Measurements from ENCODE around the gene C4orf51.

DNA sequence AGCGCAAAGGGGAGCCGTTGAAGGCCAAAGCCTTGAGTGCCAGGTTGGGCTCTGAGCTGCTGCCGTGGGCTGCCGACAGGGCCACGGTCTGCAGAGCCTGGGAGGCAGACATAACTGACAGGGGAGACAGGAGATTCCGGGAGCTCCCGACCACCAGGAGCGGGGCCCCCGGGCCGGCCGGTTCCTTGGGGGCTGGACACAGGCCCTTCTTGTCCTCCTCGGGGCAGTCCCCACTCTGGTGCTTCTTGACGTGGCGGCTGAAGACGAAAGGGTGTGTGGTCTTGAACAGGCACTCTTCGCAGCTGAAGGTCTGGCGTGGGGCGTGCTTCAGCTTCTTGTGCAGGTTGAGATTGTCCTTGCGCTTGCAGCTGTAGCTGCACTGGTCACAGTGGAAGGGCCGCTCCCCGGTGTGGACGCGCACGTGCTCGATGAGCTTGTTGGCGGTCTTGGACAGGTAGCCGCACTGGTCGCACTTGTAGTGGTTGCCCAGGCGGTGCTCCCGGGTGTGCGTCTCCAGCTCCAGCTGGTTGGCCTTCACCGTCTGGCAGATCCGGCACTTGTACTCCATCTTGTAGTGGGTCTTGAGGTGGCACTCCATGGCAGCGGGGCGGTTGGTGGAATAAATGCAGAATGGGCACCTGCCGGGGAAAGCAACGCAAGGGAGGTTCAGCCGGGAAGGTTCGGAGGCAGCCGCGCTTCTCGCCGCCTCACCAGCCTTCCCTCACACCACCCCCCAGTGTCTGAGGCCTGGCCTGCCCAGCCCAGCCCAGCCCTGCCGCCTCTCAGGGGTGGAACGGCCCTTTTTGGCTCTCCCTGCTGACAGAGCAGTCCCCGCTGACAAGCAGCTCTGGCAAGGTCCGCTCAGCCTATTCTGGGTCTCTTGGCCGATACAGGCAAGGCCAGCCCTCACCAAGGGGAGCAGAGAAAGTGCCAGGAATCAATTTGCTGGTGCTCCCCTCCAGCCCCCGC lies 81.3 kb downstream of the C4orf51 start:
- TF ChIP-seq, protein P1, sequence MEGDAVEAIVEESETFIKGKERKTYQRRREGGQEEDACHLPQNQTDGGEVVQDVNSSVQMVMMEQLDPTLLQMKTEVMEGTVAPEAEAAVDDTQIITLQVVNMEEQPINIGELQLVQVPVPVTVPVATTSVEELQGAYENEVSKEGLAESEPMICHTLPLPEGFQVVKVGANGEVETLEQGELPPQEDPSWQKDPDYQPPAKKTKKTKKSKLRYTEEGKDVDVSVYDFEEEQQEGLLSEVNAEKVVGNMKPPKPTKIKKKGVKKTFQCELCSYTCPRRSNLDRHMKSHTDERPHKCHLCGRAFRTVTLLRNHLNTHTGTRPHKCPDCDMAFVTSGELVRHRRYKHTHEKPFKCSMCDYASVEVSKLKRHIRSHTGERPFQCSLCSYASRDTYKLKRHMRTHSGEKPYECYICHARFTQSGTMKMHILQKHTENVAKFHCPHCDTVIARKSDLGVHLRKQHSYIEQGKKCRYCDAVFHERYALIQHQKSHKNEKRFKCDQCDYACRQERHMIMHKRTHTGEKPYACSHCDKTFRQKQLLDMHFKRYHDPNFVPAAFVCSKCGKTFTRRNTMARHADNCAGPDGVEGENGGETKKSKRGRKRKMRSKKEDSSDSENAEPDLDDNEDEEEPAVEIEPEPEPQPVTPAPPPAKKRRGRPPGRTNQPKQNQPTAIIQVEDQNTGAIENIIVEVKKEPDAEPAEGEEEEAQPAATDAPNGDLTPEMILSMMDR (IDR thresholded peaks at IDR 0.05), result no peak
- TF ChIP-seq EP300 (IDR thresholded peaks at IDR 0.05) (no peak), POLR2AphosphoS5 (IDR thresholded peaks at IDR 0.05) (no peak)
